Activated T-cell treated with anti-CD3 and anti-CD28 coated beads for 4 hours (primary cell): ENCODE results near the gene GPATCH4.
"Not testable (repeated sequence)": the region's sequence is repeated elsewhere in the genome, so short reads cannot be mapped to it uniquely, and the experiment has no call there.

ENCODE experiments used
- DNase-seq: peaks from one replicate; pipeline ENCODE4 v3.0.0-alpha.2; 2020

Gene GPATCH4

DNA sequence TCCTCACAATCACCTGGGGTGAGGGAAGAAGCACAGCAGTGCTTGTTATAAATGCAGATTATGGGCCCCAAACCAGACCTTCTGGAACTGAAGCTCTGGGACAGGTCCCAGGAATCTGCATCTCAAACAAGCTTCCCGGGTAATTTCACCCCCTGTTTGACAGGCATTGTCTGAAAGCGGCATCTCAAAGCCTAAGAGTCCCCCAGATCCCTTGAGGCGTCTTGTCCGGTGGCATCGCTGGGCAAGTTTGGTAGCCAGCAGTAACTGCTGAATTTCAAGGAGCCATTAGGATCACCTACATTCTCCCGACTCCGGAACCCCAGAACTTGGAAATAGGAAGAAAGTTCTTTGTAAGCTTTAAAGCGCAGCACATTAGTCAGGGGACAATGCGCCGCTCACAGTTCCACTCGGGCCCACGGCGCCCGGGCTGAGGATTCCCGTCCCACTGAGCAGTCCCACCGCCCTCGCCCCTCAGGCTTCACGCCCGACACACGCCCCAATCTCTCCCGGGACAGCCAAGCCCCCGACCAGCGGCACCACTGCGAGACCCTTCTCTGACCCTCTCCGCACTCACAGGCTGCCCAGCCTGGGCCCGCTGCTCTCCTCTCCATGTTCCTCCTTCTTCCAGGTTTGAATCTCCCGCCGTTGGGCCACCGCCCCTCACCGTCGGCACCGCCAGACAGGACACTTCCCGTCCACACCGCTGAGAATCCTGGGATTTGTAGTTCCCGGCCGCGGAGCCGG is 29.2 kb downstream of the GPATCH4 start, which contains the start of gene IQGAP3:
TSS of gene IQGAP3 (minus strand) at position 647 of the 744 bp plus-strand sequence. CDS start at position 611, 36 bp downstream.
- peak; percentile 45 for DNase-seq

DNA sequence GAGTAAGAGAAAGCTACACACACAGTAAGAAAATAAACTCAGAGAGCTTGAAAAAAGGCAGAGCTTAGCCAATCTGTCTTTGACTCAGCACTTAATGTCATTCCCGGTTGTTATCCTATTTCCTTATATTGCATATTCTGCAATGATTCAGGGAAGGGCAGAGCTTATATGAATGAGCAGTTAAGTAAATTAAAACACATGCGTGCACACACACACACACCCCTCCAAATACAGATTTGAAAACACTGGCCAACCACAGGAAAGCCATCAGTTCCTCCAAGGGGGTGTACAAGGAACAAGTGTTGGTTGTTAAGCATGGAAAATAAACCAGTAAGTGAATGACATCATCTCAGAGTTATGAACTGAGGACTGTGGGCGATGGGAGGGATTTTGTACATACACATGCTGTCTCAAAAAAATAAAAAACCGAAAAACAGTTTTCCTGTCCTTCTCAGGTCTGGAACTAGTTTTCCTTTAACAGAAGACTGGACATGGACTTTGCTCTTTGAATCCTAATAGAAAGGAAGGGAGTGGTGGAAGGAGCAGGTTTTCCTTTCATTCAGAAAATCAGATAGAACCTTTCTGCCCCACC is 29.9 kb downstream of the GPATCH4 start:
- no peak for DNase-seq

DNA sequence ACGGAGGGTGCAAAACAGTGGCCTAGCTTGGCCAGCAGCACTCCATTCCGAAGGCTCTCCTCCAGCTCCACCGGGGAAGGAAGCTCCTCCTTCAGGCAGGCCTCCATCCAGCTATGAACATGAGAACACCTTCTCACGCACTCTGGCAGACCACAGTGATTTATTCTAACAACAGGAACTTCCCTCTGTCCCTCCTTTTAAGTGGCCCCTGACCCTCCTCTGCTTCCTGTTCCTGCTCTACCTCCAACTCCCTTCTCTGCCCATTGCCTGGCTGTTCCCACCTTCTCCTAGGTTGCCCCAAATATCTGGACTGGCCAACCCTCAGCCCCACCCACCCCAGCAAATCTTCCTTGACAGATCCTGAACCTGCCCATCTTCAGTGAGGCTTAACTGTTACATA is 34.8 kb downstream of the GPATCH4 start:
- DNase-seq, result no peak

DNA sequence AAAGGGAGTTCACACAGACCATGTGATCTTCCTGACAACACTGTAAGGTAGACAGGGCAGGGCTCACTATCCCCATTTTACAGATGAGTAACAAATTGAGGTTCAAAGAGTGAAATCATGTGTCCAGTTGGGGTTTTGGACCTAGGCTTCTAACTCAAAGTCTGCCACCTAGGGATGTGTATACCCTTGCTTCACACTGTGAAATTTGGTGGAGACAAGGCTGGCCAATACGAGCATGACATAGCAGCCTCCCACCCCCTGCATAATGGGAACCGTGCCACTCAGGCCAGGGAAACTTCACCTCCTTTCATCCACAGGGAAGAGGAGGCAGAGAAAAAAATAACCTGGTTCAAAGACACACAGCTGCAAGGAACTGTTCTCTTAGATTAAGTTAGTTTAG is 35.8 kb downstream of the GPATCH4 start:
- DNase-seq, result no peak

DNA sequence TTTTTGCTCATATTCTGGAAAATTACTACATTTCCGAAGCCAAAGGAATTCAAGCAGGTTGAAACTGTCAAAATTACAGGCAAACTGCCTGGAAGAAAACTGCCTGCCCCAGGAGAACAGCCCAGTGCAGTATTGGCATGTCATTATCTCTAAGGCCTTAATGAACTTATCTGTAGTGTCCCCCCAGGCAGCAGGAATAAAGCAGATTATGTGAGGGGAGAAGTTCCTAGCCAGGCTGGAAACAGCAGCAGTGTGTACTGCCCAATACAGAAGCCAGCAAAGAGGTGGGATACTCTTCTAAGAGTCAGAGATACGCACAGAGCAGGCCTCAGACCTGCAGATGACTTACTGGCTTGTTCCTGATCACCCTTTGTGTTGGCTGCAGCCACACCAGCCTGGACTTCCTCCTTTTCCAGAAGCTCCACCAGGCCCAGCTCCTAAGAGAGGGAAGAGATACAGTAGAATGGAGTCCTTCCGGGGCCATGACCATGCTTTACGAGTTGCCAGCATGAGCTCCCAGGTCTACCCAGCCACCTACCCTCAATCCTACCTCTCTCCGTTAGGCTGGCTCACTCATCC is 40.6 kb downstream of the GPATCH4 start:
- DNase-seq, result no peak

DNA sequence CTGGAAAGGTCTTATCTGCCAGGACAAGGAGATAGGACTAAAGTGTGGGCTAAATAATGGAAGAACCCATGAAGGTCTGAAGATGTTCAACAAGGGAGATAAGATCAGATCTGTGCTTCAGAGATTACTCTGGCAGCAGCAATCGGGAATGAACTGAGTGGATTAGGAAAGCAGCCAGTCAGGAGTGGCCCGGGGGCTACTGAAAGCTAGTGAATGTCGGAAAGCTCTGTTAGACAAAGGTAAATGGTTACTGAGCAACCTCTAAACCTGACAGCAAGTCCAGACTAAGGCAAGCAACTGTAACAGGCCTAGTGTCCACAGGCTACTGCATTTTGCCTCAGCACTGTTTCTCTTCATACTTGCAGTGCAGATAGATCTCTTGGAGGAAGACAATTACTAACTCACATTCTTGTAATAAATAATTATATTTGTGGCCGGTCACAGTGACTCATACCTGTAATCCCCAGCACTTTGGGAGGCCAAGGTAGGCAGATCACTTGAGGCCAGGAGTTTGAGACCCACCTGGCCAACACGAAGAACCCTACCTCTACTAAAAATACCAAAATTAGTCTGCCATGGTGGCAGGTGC is 41.4 kb downstream of the GPATCH4 start:
- DNase-seq, result no peak

DNA sequence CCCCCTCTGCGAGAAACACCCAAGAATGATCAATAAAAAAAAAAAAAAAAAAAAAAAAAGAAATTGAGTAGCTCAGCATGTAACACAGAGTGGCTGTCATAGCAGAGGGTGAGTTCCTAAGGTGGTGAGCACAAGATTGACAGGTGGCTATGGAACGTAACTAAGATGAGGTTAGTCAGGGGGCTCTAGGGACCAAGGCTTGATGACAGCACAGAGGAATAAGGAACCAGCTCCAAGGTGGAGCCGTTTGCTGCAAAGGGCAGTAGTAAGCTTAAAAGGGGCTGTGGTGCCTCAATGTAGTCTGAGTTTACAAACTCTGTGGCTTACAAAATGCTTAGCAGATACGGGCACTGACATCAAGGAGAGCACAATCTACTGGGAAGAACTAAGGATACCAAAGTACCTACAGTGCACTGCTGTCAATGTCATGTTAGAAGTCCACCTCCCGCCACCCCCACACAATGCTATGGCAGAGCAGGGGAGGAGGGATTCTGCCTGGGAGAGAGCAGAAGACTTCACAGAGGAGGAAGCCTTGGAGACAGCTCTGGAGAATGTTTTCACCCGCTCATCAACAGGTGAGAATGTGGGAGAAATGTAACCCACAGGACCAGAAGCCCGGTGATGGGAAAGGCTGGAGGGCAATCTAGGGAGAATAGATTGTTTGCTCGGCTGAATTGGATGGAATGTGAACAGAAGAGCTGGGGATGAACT is 42.0 kb downstream of the GPATCH4 start:
- DNase-seq, result no peak

DNA sequence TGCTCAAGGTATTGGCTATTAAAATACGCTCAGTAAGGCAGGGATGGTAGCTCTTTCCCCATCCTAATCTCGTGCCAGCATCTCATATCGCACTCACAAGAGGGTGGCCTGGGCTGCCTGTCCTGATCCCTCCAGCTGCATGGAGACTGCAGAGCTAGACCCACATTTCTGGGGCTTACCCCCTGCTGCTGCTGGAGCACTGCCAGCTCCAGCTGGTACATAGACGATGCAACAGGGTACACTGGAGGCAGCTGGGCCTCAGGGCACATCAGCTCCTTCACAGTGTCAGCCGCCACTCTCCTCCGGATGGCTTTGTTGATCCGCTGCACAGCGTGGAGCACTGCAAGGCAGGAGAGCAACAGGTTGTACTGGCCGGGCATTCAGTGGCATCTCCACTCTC is 44.9 kb downstream of the GPATCH4 start:
- no peak for DNase-seq

DNA sequence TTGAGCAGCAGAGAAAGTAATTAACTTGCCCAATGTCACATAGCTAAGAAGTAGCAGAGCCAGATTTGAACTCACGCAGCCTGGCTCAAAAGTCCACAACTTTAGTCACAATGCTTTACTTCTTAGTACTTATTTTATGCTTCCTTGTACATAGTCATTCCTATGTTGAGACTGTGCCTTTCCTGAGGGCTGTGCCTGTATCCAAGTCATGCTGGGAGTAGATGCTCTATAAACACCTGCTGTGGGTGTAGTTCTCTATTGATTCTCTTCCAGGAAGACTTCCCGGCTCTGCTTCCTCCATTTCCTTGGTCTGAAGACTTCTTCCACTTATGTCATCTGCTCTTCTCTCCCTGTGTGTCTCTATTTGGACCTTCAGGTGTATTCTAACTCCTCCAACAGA is 45.6 kb downstream of the GPATCH4 start:
- DNase-seq, result no peak

DNA sequence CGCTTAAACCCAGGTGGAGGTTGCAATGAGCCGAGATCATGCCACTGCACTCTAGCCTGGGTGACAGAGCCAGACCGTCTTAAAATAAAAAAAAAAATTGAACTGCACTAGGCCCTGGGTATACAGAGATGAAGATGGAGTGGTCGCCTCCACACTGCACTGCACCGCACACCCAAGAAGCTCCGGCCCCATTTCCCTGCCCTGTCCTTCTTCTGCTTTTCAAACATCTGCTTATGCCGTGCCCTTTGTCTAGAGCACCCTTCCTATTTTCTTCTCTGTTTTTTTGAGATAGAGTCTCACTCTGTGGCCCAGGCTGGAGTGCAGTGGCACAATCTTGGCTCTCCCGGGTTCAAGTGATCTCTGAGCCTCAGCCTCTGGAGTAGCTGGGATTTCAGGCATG is 46.3 kb downstream of the GPATCH4 start:
- DNase-seq, result no peak

DNA sequence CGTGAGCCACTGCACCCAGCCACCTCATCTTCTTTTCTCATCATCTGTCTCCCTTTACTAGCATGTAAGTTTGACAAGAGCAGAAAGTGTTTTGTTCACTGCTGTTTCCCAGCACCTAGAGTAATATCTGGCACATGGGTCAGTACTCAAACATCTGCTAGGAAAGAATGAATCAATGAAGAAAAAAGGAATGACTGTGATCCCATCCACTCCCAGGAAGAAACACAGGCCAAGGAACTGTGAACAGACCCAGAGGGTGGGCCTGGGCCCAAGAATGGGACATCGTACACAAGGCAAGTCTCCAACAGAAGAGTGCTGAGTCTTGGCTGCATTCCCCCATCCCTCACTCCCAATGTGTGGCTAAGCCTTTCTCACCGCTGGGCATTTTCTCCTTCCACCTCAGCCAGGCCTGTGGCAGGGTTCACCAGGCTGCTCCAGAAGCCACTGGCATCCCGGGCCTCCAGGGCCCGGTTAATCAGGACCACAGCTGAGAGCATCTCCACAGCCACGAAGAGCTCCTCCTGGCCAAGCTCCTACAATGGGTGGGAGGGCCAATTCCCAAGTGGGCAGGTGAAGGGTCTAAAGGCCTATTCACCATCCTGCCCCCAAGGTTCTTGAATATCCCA is 47.3 kb downstream of the GPATCH4 start:
- no peak for DNase-seq

DNA sequence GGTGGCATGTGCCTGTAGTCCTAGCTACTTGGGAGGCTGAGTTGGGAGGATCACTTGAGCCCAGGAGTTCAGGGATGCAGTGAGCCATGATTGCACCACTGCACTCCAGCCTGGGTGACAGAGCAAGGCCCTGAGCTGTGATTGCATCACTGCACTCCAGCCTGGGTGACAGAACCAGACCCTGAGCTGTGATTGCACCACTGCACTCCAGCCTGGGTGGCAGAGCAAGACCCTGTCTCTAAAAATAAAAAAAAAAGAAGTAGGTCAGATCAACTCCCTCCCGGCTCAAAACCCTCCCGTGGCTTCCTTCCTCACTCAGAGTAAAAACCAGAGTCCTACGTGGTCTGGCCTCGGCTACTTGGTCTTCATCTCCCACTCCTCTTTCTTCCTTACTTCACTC is 48.3 kb downstream of the GPATCH4 start:
- DNase-seq, result not testable (repeated sequence)

DNA sequence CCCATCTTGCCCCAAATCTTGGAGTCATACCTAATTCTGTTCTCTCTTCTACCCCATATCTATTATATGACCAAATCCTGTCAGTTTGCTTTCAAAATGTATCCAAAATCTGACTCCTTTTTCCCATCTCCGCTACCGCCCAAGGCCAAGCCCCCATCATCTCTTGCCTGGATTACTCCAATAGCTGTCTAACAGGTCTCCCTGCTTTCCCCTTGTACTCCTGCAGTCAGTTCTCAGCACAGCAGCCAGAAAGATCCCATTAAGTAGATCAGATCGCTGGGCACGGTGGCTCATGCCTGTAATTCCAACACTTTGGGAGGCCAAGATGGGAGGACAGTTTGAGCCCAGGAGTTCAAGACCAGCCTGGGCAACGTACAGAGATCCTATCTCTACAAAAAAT is 48.8 kb downstream of the GPATCH4 start:
- no peak for DNase-seq

DNA sequence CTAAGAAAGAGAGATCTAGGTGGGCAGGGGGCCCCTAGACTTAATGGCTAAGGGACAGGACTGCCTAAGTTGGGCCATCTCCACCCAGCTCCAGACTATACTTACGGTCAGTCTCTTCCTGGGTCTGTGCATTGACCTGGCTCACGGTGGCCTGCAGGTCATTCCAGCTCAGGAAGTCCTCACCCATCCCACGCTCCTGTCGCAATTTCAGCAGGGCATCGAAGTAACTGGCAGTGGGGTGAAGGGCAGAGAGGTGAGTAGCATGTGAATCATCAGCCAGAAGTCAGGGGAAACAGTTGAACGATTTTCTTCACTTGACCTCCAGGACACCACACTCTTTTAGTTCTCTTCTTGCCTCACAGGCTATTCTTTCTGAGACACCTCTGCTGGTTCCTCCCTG is 49.4 kb downstream of the GPATCH4 start:
- no peak for DNase-seq

DNA sequence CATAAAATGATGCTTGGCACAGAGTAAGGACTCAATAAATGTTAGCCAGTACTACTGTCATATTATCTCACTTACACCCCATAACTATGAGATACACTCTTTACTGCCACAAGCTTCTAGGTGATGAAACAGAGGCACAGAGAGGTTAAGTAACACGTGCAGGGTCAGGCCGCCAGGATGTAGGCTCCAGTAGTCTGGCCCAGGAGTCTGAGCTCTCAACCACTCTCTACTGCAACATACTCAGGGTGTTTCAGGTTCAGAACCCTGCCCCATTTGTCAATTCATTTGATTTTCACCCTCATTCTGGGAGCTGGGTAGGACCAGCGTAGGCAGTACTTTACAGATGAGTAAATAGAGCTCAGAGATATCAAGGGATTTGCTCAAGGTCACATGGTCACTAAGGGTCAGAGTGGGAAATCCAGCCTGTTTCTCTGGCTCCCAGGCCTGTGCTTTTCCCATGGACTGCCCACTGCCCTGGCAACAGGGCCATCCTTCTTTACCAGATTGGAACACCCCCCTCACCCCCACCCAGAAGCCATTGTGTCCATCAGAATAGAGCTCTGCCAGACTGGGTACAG is 50.1 kb downstream of the GPATCH4 start:
- no peak for DNase-seq

DNA sequence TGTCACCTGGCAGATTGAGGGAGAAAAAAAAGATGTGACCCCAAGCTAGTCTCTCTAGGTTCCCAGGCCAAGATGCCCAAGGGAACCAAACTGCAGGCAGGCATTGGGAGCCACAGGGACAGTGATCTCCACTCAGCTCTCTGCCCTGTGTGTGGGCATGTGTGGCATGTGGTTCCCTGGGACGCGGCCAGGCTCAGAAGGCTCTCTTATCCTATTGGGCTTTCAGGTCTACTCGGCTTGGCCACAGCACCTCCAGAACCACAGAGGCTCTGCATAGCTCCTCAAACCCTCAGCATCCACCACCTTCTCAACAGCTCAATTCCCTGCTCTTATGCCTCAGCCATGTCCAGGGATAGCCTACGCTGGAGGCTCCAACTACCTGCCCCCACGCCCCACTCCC is 50.9 kb downstream of the GPATCH4 start:
- DNase-seq, result no peak

DNA sequence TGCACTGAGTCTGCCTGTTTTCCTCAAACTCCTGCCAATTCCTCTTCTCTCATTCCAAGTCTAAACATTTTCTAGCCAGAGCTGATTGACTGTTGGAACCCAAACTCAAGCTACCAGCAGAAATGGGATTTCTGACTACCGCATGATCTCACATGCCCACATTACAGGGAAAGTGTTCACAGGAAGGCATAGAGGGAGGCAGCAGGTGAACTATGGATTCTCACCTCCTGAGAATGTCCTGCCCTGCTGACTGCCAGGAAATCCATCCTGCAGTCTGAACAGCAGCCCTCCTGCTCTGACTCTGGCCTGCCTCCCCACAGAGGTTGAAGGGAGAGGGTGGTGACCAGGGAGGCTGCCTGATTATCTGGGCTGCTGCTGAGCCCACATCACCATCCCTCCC is 51.4 kb downstream of the GPATCH4 start:
- DNase-seq, result no peak

DNA sequence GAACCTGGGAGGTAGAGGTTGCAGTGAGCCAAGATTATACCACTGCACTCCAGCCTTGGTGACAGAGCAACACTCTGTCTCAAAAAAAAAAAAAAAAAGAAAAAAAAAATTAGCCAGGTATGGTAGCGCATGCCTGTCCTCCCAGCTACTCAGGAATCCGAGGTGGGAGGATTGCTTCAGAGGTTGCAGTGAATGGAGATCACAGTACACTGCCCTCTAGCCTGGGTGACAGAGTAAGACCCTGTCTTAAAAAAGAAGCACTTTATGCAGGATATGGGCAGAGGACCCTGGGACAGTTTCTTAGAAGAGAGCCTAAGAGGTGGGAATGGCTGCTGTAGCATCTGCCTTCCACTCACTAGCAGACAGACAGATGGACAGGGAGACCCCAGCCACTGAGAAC is 51.9 kb downstream of the GPATCH4 start:
- DNase-seq, result no peak

DNA sequence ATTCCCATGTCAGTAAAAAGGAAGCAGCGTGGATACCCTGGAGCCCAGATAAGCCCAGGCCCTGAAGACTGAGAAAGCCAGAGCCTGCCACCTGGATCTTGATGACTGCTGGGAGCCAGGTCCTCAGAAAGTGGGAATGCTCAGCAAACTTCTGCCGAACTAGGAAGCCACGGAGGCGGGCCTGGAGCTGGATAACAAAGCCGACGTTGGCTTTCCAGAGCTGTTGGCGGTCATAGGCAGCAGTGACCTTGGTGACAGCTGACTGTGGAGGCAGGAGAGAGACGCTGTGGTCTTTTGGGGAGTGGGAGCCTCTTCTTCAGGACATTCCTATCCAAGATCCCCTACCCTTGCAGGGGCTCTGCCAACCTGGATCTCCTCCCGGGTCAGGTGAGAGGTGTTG is 53.3 kb downstream of the GPATCH4 start:
- no peak for DNase-seq

DNA sequence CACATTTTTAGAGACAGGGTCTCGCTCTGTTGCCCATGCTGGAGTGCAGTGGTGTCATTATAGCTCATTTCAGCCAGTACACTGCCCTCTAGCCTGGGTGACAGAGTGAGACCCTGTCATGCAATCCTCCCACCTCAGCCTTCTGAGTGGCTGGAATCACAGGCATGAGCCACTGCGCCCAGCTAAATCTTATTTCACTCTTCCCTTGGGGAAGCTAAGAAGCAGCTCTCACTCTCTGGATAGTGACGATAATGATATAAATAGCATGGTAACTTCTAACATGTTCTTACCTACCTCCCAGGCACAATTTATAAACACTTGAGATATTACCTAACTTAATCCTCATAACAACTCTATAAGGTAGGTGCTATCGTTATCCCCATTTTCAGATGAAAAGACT is 53.8 kb downstream of the GPATCH4 start:
- DNase-seq, result no peak

DNA sequence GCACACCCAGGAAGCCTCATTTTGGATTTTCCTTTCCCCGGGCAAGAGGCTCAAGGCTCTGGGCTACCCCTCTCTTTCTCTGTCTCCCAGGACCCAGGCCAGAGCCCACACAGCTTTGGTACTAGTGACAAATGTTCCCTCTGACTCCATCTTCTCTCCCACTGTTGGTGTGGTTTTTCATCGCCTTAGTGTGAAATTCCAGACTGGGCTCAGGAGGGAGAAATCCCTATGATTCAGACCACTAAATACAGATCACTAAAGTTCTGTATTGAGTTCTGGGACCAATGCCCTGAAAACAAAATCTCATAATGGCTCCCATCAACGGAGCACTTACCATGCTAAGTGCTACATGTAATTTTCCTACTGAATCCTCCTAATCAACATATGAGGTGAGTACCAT is 55.0 kb downstream of the GPATCH4 start:
- no peak for DNase-seq

DNA sequence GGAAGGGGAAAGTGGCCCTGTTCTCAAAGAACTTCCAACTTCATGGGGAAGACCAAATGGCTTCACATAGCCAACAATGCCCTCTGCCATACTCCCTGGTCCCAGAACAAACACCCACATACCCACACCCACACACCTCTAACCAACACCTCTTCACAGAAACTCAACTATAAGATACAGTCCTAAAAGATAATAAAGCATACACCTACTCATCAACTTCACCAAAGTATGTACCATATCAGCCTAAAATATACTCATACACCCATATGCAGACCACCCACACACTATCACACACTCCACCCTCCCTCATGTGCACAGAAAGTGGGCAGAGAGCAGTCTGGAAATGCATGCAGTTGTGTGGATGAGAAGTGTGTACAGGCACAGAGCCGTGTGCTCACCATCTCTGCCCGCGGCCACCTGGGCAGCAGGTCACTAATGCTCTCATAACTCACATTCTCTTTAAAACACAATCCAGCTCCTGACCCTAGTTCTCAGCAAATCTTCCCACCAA is 56.6 kb downstream of the GPATCH4 start:
- DNase-seq, result no peak
